OCI-LY7 (cell line): ENCODE results near the gene TRIM75. TPM values are rescaled to one million over a fixed set of nuclear protein-coding genes. Genes with fewer than 3 reads are reported as not detected.

Experiments used
- Bru-seq: library from RNA; stranded (reverse); fragments of 400-500 nt; gene quantifications from one replicate; lab custom pipeline; 2021; lab: Mats Ljungman, UMichigan
- BruChase-seq, 2 experiments: library from RNA; stranded (reverse); fragments of 400-500 nt; gene quantifications; one replicate each; lab custom pipeline; 2021; lab: Mats Ljungman, UMichigan
- BruUV-seq: library from RNA; stranded (reverse); fragments of 400-500 nt; replicated peaks from 2 replicates; lab custom pipeline; 2021; lab: Mats Ljungman, UMichigan
- CTCF ChIA-PET: fragments of 300-600 bp; sonication (Branson Sonifier 250); formaldehyde crosslinking; loops from one replicate; lab custom pipeline; 2022; ENCODE audit warnings: antibody characterized with exemption; ENCODE audit not compliant: unreplicated experiment; lab: Charles Lee
- POLR2A ChIA-PET: fragments of 300-600 bp; sonication (Branson Sonifier 250); formaldehyde crosslinking; loops from one replicate; lab custom pipeline; 2022; ENCODE audit warnings: antibody characterized with exemption; lab: Charles Lee
- DNase-seq: peaks from one replicate; pipeline ENCODE4 v3.0.0-alpha.2; 2015; ENCODE audit warnings: low spot score
- H2AFZ ChIP-seq: fragments of 200-600 bp; sonication (generic), shearing (Covaris generic); 2 replicates; pipeline ENCODE4 v1.6.1; 2014; ENCODE audit warnings: mild to moderate bottlenecking, antibody characterized with exemption, low read length, moderate library complexity
- H3K27ac ChIP-seq: fragments of 200-600 bp; sonication (generic); 2 replicates; pipeline ENCODE4 v1.5.1; 2014; ENCODE audit warnings: mixed run types, low read depth, mild to moderate bottlenecking, moderate library complexity, low read length, inconsistent platforms; ENCODE audit not compliant: poor library complexity, severe bottlenecking
- H3K36me3 ChIP-seq: fragments of 200-600 bp; sonication (generic); 2 replicates; pipeline ENCODE4 v1.6.1; 2014; ENCODE audit warnings: mild to moderate bottlenecking, antibody characterized with exemption, low read length, moderate library complexity, mixed read lengths; ENCODE audit not compliant: insufficient read depth
- H3K4me1 ChIP-seq: fragments of 200-600 bp; sonication (generic); 2 replicates; pipeline ENCODE4 v1.5.1; 2014; ENCODE audit warnings: mild to moderate bottlenecking, low read length; ENCODE audit not compliant: insufficient read depth, poor library complexity, severe bottlenecking
- H3K4me2 ChIP-seq: fragments of 200-600 bp; sonication (generic); 2 replicates; pipeline ENCODE4 v1.6.1; 2014; ENCODE audit warnings: mild to moderate bottlenecking, low read length
- H3K4me3 ChIP-seq: fragments of 200-600 bp; sonication (generic); 2 replicates; pipeline ENCODE4 v1.5.1; 2014; ENCODE audit warnings: mild to moderate bottlenecking, low read depth, low read length; ENCODE audit not compliant: poor library complexity, severe bottlenecking
- H3K79me2 ChIP-seq: fragments of 200-600 bp; sonication (generic); 2 replicates; pipeline ENCODE4 v1.6.1; 2016; ENCODE audit warnings: low read depth, mild to moderate bottlenecking, low read length, moderate library complexity, mixed read lengths; ENCODE audit not compliant: insufficient read depth
- H3K9me2 ChIP-seq: fragments of 200-600 bp; sonication (generic); 2 replicates; pipeline ENCODE4 v1.6.1; 2016; ENCODE audit warnings: mild to moderate bottlenecking, low read length, mixed read lengths; ENCODE audit not compliant: insufficient read depth
- H3K9me3 ChIP-seq: fragments of 200-600 bp; sonication (generic); 2 replicates; pipeline ENCODE4 v1.6.1; 2014; ENCODE audit warnings: mild to moderate bottlenecking, mixed run types, low read length, mixed read lengths
- H4K20me1 ChIP-seq: fragments of 200-600 bp; sonication (generic); 2 replicates; pipeline ENCODE4 v1.6.1; 2014; ENCODE audit warnings: mild to moderate bottlenecking, antibody characterized with exemption, low read length, moderate library complexity, mixed read lengths; ENCODE audit not compliant: insufficient read depth
- CTCF ChIP-seq: fragments of 200-600 bp; sonication (generic); conservative IDR thresholded peaks from 2 replicates; pipeline ENCODE4 v1.5.1; 2014; ENCODE audit warnings: mild to moderate bottlenecking, antibody characterized with exemption, low read length, moderate library complexity, mixed read lengths
- EZH2phosphoT487 ChIP-seq: fragments of 200-600 bp; sonication (generic); IDR thresholded peaks from 2 replicates; pipeline ENCODE4 v1.6.1; 2018; ENCODE audit warnings: low read depth, borderline replicate concordance, mild to moderate bottlenecking, mixed run types, antibody characterized with exemption, low read length, moderate library complexity, mixed read lengths
- intact Hi-C: fragments of 100-400 bp; cut with micrococcal nuclease; formaldehyde crosslinking; loops from one replicate; pipeline ENCODE4 v1.10.0; 2022; ENCODE audit not compliant: unreplicated experiment
- long read RNA-seq: library from polyadenylated mRNA; stranded (forward); transcript quantifications from one replicate; pipeline ENCODE4 v2.0.0, GENCODE V29; 2022
- total RNA-seq, 2 experiments: library from RNA; depleted of rRNA in 1 of 2; stranded (reverse); fragments of >200 nt in 1 of 2; shearing (Covaris generic) in 1 of 2; gene quantifications; 2 replicates each; pipeline ENCODE4 v1.2.3, GENCODE V29; 2014 to 2022

Gene TRIM75
- total RNA-seq (2014; rRNA removed; shearing (Covaris generic)) (not detected in 2 replicates), total RNA-seq (2022) (not detected in 2 replicates), Bru-seq, nascent RNA (not detected), BruChase-seq, experiment 1, labeled RNA remaining after a 6-hour chase (not detected), BruChase-seq, experiment 2, labeled RNA remaining after a 2-hour chase (not detected)
- long read RNA-seq = 0 reads

- POLR2A ChIA-PET = interaction anchor here (0.6 to 0.7 kb wide), 2 partner anchors 10 to 339 kb away, joined by 3 read pairs; no protein-coding TSS in a partner anchor
- CTCF ChIA-PET = interaction anchor here (0.6 kb wide), 1 partner anchor 39 kb away, joined by 8 read pairs; no protein-coding TSS in a partner anchor
- H3K79me2 ChIP-seq = no peaks in the 10 kb centered on the region
Measured at GRCh38 chr4:165053645-165054044, at the start of gene TRIM75. Gene TRIM75, plus strand, starts transcription at chr4:165053866. Its CDS starts 5,282 bp downstream, at chr4:165059148.

GRCh38 chr4:165005352-165005925 is 48.2 kb upstream of the TRIM75 start:
- no peak overlapping the region for H3K4me3 ChIP-seq
- POLR2A ChIA-PET = no interaction called here
- H4K20me1 ChIP-seq = no peaks in the 10 kb centered on the region
- H3K9me3 ChIP-seq = no peaks in the 10 kb centered on the region
- no peaks in the 10 kb centered on the region for H3K36me3 ChIP-seq
- CTCF ChIA-PET = no interaction called here
- no peak overlapping the region for H3K4me2 ChIP-seq
- no peaks in the 10 kb centered on the region for H3K4me1 ChIP-seq
- no peak overlapping the region for H3K27ac ChIP-seq
- no peaks in the 10 kb centered on the region for H3K9me2 ChIP-seq
- H2AFZ ChIP-seq = no peak overlapping the region
- intact Hi-C loops = no loop called here
- DNase-seq = no peak
- BruUV-seq = no TSS peak
- no peak for TF ChIP-seq EZH2phosphoT487
- no peak for TF ChIP-seq CTCF
- no peaks in the 10 kb centered on the region for H3K79me2 ChIP-seq

More at GRCh38 chr4:165053645-165054044, at the start of gene TRIM75:
- intact Hi-C loops = no loop called here
- Histone ChIP-seq H3K4me2 (no peak within 1 kb of the TSS), H3K9me2 (no peaks in the 10 kb centered on the region), H2AFZ (no peak within 1 kb of the TSS), H3K27ac (no peak within 1 kb of the TSS), H3K9me3 (no peaks in the 10 kb centered on the region), H3K4me3 (no peak within 1 kb of the TSS), H3K4me1 (no peaks in the 10 kb centered on the region), H3K36me3 (no peaks in the 10 kb centered on the region), H4K20me1 (no peaks in the 10 kb centered on the region)
- no TSS peak for BruUV-seq
- TF ChIP-seq CTCF (no peak), EZH2phosphoT487 (no peak)
- no peak for DNase-seq

- H3K4me2 ChIP-seq = no peak overlapping the region
- H3K27ac ChIP-seq = no peak overlapping the region
- no TSS peak for BruUV-seq
- ChIA-PET CTCF (no interaction called here), POLR2A (interaction anchor here (0.6 kb wide), 2 partner anchors 143 to 360 kb away, joined by 3 read pairs; no protein-coding TSS in a partner anchor)
- no peaks in the 10 kb centered on the region for H3K36me3 ChIP-seq
- no peak for TF ChIP-seq EZH2phosphoT487
- no peaks in the 10 kb centered on the region for H3K9me2 ChIP-seq
- no peak for DNase-seq
- no peaks in the 10 kb centered on the region for H4K20me1 ChIP-seq
- no peaks in the 10 kb centered on the region for H3K79me2 ChIP-seq
- no peaks in the 10 kb centered on the region for H3K9me3 ChIP-seq
- H2AFZ ChIP-seq = no peak overlapping the region
- no peak overlapping the region for H3K4me3 ChIP-seq
- no peaks in the 10 kb centered on the region for H3K4me1 ChIP-seq
- intact Hi-C loops = no loop called here
Measured at GRCh38 chr4:165006456-165006855, 47.2 kb upstream of the TRIM75 start.
